LNCaP clone FGC (cell line): ENCODE data around the gene TSPAN2.

ENCODE experiments used
- DNase-seq: peaks from one replicate; pipeline ENCODE4 v3.0.0-alpha.2; 2011; ENCODE audit warnings: low read depth
- H3K4me3 ChIP-seq: 2 replicates; pipeline ENCODE4 v1.5.1; 2011; ENCODE audit warnings: mild to moderate bottlenecking, low read depth, low read length, control low read depth
- TF ChIP-seq, protein P1 (sequence below): IDR thresholded peaks from 2 replicates; pipeline ENCODE4 v1.5.1; 2012; ENCODE audit warnings: mild to moderate bottlenecking; ENCODE audit not compliant: control insufficient read depth, insufficient read depth; ENCODE audit errors: extremely low read depth

The TSPAN2 gene

GRCh38 chr1:115077286-115077983, 11.9 kb downstream of the TSPAN2 start:
- TF ChIP-seq, protein P1, sequence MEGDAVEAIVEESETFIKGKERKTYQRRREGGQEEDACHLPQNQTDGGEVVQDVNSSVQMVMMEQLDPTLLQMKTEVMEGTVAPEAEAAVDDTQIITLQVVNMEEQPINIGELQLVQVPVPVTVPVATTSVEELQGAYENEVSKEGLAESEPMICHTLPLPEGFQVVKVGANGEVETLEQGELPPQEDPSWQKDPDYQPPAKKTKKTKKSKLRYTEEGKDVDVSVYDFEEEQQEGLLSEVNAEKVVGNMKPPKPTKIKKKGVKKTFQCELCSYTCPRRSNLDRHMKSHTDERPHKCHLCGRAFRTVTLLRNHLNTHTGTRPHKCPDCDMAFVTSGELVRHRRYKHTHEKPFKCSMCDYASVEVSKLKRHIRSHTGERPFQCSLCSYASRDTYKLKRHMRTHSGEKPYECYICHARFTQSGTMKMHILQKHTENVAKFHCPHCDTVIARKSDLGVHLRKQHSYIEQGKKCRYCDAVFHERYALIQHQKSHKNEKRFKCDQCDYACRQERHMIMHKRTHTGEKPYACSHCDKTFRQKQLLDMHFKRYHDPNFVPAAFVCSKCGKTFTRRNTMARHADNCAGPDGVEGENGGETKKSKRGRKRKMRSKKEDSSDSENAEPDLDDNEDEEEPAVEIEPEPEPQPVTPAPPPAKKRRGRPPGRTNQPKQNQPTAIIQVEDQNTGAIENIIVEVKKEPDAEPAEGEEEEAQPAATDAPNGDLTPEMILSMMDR: no peak
- DNase-seq: no peak
- no peak overlapping the region for H3K4me3 ChIP-seq

GRCh38 chr1:115076384-115076915, 12.9 kb downstream of the TSPAN2 start:
- TF ChIP-seq, protein P1: no peak
- H3K4me3 ChIP-seq: no peak overlapping the region

GRCh38 chr1:115074839-115075534, 14.3 kb downstream of the TSPAN2 start:
- TF ChIP-seq, protein P1: no peak
- no peak for DNase-seq
- H3K4me3 ChIP-seq: no peak overlapping the region

More at GRCh38 chr1:115076384-115076915, 12.9 kb downstream of the TSPAN2 start:
- DNase-seq: no peak

DNA sequence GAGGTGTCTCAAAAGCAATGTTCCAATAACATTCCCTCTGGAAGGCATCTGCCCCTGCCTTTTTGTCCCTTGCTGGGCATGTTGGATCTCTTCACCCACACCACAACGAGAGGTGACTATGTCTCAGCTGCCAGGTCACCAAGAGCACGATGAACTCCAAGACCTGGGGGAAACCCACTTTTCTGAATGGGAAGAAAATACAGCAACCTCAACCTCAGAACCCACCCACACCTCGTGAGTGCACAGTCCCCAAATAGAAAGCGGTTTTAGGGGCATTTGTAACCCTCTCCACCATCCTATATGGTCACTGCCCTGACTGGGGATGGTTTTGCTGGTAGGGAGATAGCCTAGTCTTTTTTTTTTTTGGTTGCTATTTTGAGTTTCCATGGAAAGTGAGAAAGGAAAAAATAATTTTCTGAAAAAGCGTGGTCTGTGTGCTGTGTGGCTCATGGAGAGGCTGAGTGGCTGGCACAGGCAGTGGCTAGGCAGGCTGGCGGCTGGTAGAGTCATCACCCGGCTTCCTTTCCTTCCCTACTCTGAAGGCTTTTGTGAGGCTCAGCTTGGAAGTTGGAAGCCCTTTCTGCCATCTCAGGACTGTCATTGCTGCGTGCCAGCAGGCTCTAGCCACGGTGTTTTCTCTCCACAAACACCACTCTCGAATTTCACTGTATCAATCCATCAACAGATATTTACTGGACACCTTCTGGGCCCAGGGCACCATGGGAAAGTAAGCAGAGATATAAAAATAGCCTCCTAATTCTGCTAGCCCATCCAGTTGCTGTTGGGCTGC, 15.8 kb downstream of the TSPAN2 start:
- DNase-seq: no peak
- TF ChIP-seq, protein P1: no peak

GRCh38 chr1:115071012-115071664, 18.2 kb downstream of the TSPAN2 start:
- no peak overlapping the region for H3K4me3 ChIP-seq
- TF ChIP-seq, protein P1: no peak
- no peak for DNase-seq

More for the DNA sequence above, 15.8 kb downstream of the TSPAN2 start:
- H3K4me3 ChIP-seq: no peak overlapping the region

- DNase-seq: no peak
- TF ChIP-seq, protein P1: no peak
- H3K4me3 ChIP-seq: no peak overlapping the region
Observed at GRCh38 chr1:115069659-115070308, 19.5 kb downstream of the TSPAN2 start.
